ENCODE results near the gene CD300LD. TPM values are rescaled to one million over a fixed set of nuclear protein-coding genes. Genes with fewer than 3 reads are reported as not detected.
"Not testable (repeated sequence)": the region's sequence is repeated elsewhere in the genome, so short reads cannot be mapped to it uniquely, and the experiment has no call there.

The CD300LD gene
- total RNA-seq, 1 experiment from 2014 or later: not detected

- peaks cover 18% of the 10 kb centered on the region; the same call in 1 of the 2 replicates for H3K27me3 ChIP-seq
- no peak for DNase-seq
Measured at GRCh38 chr17:74595037-74595750, 3.1 kb upstream of the CD300LD start.

GRCh38 chr17:74591503-74591902 is 580 bp downstream of the CD300LD start:
- Histone ChIP-seq H3K36me3 (no peaks in the 10 kb centered on the region), H3K4me3 (no peak overlapping the region), H3K9me3 (no peaks in the 10 kb centered on the region), H3K27me3 (peaks cover 27% of the 10 kb centered on the region)
- no peak for DNase-seq

More at GRCh38 chr17:74595037-74595750, 3.1 kb upstream of the CD300LD start:
- H3K36me3 ChIP-seq: no peaks in the 10 kb centered on the region
- no peaks in the 10 kb centered on the region for H3K9me3 ChIP-seq
- no peak overlapping the region for H3K4me3 ChIP-seq

GRCh38 chr17:74585711-74586110 is 6.4 kb downstream of the CD300LD start:
- Histone ChIP-seq H3K36me3 (no peaks in the 10 kb centered on the region), H3K4me3 (no peak overlapping the region), H3K9me3 (peaks cover 12% of the 10 kb centered on the region), H3K27me3 (peaks cover 14% of the 10 kb centered on the region)
- DNase-seq: no peak

GRCh38 chr17:74584292-74585060 is 7.6 kb downstream of the CD300LD start:
- DNase-seq: no peak
- H3K27me3 ChIP-seq: peaks cover 9% of the 10 kb centered on the region
- no peaks in the 10 kb centered on the region for H3K36me3 ChIP-seq
- H3K4me3 ChIP-seq: no peak overlapping the region
- H3K9me3 ChIP-seq: peaks cover 12% of the 10 kb centered on the region

- no peak overlapping the region for H3K4me3 ChIP-seq
Measured at GRCh38 chr17:74582633-74583032, 9.4 kb downstream of the CD300LD start.

GRCh38 chr17:74579900-74580299 is 12.2 kb downstream of the CD300LD start:
- Histone ChIP-seq H3K4me3 (no peak overlapping the region), H3K27me3 (peaks cover 3% of the 10 kb centered on the region), H3K36me3 (no peaks in the 10 kb centered on the region), H3K9me3 (peaks cover 5% of the 10 kb centered on the region)
- no peak for DNase-seq

More at GRCh38 chr17:74582633-74583032, 9.4 kb downstream of the CD300LD start:
- H3K36me3 ChIP-seq: no peaks in the 10 kb centered on the region
- peaks cover 5% of the 10 kb centered on the region for H3K27me3 ChIP-seq
- no peak for DNase-seq
- peaks cover 12% of the 10 kb centered on the region for H3K9me3 ChIP-seq

- DNase-seq: no peak
Measured at GRCh38 chr17:74578979-74579378, 13.1 kb downstream of the CD300LD start.

GRCh38 chr17:74574489-74575142 is 17.5 kb downstream of the CD300LD start:
- H3K9me3 ChIP-seq: peaks cover 7% of the 10 kb centered on the region
- H3K27me3 ChIP-seq: peaks cover 11% of the 10 kb centered on the region
- DNase-seq: no peak
- no peak overlapping the region for H3K4me3 ChIP-seq
- H3K36me3 ChIP-seq: no peaks in the 10 kb centered on the region

More at GRCh38 chr17:74578979-74579378, 13.1 kb downstream of the CD300LD start:
- Histone ChIP-seq H3K36me3 (no peaks in the 10 kb centered on the region), H3K9me3 (no peaks in the 10 kb centered on the region; the same call in 1 of the 2 replicates), H3K4me3 (no peak overlapping the region), H3K27me3 (peaks cover 8% of the 10 kb centered on the region)

GRCh38 chr17:74573635-74574034 is 18.4 kb downstream of the CD300LD start:
- H3K4me3 ChIP-seq, DNase-seq, H3K36me3 ChIP-seq, H3K9me3 ChIP-seq: not testable (repeated sequence)
- peaks cover 11% of the 10 kb centered on the region for H3K27me3 ChIP-seq

GRCh38 chr17:74573169-74573568 is 18.9 kb downstream of the CD300LD start:
- Histone ChIP-seq H3K9me3 (peaks cover 7% of the 10 kb centered on the region), H3K4me3 (no peak overlapping the region), H3K27me3 (peaks cover 11% of the 10 kb centered on the region), H3K36me3 (no peaks in the 10 kb centered on the region)
- DNase-seq: no peak

GRCh38 chr17:74571621-74572270 is 20.3 kb downstream of the CD300LD start:
- DNase-seq: no peak
- H3K27me3 ChIP-seq: peaks cover 10% of the 10 kb centered on the region; the same call in 1 of the 2 replicates
- H3K9me3 ChIP-seq: peaks cover 7% of the 10 kb centered on the region
- H3K36me3 ChIP-seq: no peaks in the 10 kb centered on the region
- H3K4me3 ChIP-seq: no peak overlapping the region

GRCh38 chr17:74569020-74570003 is 22.8 kb downstream of the CD300LD start:
- Histone ChIP-seq H3K27me3 (peaks cover 6% of the 10 kb centered on the region; the same call in 1 of the 2 replicates), H3K4me3 (no peak overlapping the region), H3K36me3 (no peaks in the 10 kb centered on the region), H3K9me3 (peaks cover 7% of the 10 kb centered on the region)
- peak; percentile 99 for DNase-seq

- no peak for DNase-seq
- H3K4me3 ChIP-seq: no peak overlapping the region
- H3K36me3 ChIP-seq: no peaks in the 10 kb centered on the region
- peaks cover 7% of the 10 kb centered on the region for H3K9me3 ChIP-seq
- no peaks in the 10 kb centered on the region for H3K27me3 ChIP-seq
Measured at GRCh38 chr17:74568106-74568873, 23.8 kb downstream of the CD300LD start.

GRCh38 chr17:74567397-74567796 is 24.7 kb downstream of the CD300LD start, which contains the start of gene CD300H:
Gene CD300H, minus strand, starts transcription at chr17:74567509.
- no peaks in the 10 kb centered on the region for H3K36me3 ChIP-seq
- no peaks in the 10 kb centered on the region for H3K27me3 ChIP-seq
- no peak within 1 kb of the TSS for H3K4me3 ChIP-seq
- DNase-seq: peak; percentile 64
- peaks cover 4% of the 10 kb centered on the region for H3K9me3 ChIP-seq
